Measurements from ENCODE around the gene DIAPH3.

GRCh38 chr13:59885076-59885475 lies 278.7 kb downstream of the DIAPH3 start:
- TF ChIP-seq, protein P1, sequence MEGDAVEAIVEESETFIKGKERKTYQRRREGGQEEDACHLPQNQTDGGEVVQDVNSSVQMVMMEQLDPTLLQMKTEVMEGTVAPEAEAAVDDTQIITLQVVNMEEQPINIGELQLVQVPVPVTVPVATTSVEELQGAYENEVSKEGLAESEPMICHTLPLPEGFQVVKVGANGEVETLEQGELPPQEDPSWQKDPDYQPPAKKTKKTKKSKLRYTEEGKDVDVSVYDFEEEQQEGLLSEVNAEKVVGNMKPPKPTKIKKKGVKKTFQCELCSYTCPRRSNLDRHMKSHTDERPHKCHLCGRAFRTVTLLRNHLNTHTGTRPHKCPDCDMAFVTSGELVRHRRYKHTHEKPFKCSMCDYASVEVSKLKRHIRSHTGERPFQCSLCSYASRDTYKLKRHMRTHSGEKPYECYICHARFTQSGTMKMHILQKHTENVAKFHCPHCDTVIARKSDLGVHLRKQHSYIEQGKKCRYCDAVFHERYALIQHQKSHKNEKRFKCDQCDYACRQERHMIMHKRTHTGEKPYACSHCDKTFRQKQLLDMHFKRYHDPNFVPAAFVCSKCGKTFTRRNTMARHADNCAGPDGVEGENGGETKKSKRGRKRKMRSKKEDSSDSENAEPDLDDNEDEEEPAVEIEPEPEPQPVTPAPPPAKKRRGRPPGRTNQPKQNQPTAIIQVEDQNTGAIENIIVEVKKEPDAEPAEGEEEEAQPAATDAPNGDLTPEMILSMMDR (IDR thresholded peaks at IDR 0.05): no peak
- no peak for TF ChIP-seq ZFX (IDR thresholded peaks at IDR 0.05; ENCODE audit: borderline replicate concordance)

Measured in 22Rv1 (cell line).